GM19468 (cell line): Measurements from ENCODE around the gene SAMD14.

Experiments
- ATAC-seq: cut with Tn5 transposase; IDR thresholded peaks from one replicate; pipeline ENCODE4 v1.9.1; 2021; ENCODE audit warnings: mild to moderate bottlenecking, moderate library complexity, moderate number of reproducible peaks; ENCODE audit not compliant: unreplicated experiment; ENCODE audit errors: extremely low read depth

The SAMD14 gene

GRCh38 chr17:50135316-50136095, 5.5 kb upstream of the SAMD14 start:
- ATAC-seq, result no peak

GRCh38 chr17:50134206-50135110, 4.5 kb upstream of the SAMD14 start:
- ATAC-seq, result no peak

GRCh38 chr17:50133769-50134099, 3.8 kb upstream of the SAMD14 start:
- no peak for ATAC-seq

GRCh38 chr17:50133028-50133768, 3.2 kb upstream of the SAMD14 start:
- no peak for ATAC-seq

GRCh38 chr17:50132104-50132794, 2.3 kb upstream of the SAMD14 start:
- no peak for ATAC-seq

GRCh38 chr17:50130559-50131305, 772 bp upstream of the SAMD14 start:
- ATAC-seq, result no peak

GRCh38 chr17:50129353-50129727, 620 bp downstream of the SAMD14 start:
- no peak for ATAC-seq

GRCh38 chr17:50128441-50129352, 1.3 kb downstream of the SAMD14 start:
- no peak for ATAC-seq

GRCh38 chr17:50127697-50128361, 2.1 kb downstream of the SAMD14 start:
- ATAC-seq, result no peak

GRCh38 chr17:50125420-50125997, 4.5 kb downstream of the SAMD14 start:
- ATAC-seq, result no peak

- ATAC-seq, result no peak
Measured at GRCh38 chr17:50123649-50124349, 6.2 kb downstream of the SAMD14 start.

- no peak for ATAC-seq
Measured at GRCh38 chr17:50122945-50123344, 7.0 kb downstream of the SAMD14 start.

- ATAC-seq, result no peak
Measured at GRCh38 chr17:50120475-50121253, 9.3 kb downstream of the SAMD14 start.

- ATAC-seq, result no peak
Measured at GRCh38 chr17:50118828-50119218, 11.1 kb downstream of the SAMD14 start.

- ATAC-seq, result no peak
Measured at GRCh38 chr17:50118076-50118827, 11.7 kb downstream of the SAMD14 start.
